HS-27A (cell line): ENCODE data around the gene GABRG3.

Source experiments
- DNase-seq: peaks from one replicate; pipeline ENCODE4 v3.0.0-alpha.2; 2012; ENCODE audit warnings: low read depth, missing footprints

GABRG3 gene

GRCh38 chr15:27248251-27248650 is 277.3 kb downstream of the GABRG3 start:
- no peak for DNase-seq

- DNase-seq, result no peak
Observed at GRCh38 chr15:27249046-27249759, 278.2 kb downstream of the GABRG3 start.

- no peak for DNase-seq
Observed at GRCh38 chr15:27249760-27250109, 278.8 kb downstream of the GABRG3 start.

GRCh38 chr15:27250223-27250622 is 279.2 kb downstream of the GABRG3 start:
- no peak for DNase-seq

GRCh38 chr15:27254055-27254454 is 283.1 kb downstream of the GABRG3 start:
- no peak for DNase-seq

GRCh38 chr15:27254801-27255200 is 283.8 kb downstream of the GABRG3 start:
- DNase-seq, result no peak

- no peak for DNase-seq
Observed at GRCh38 chr15:27256446-27256845, 285.5 kb downstream of the GABRG3 start.

- DNase-seq, result no peak
Observed at GRCh38 chr15:27258287-27258686, 287.3 kb downstream of the GABRG3 start.

- no peak for DNase-seq
Observed at GRCh38 chr15:27260523-27260922, 289.5 kb downstream of the GABRG3 start.

- DNase-seq, result no peak
Observed at GRCh38 chr15:27268923-27269322, 297.9 kb downstream of the GABRG3 start.

GRCh38 chr15:27271258-27271657 is 300.3 kb downstream of the GABRG3 start:
- DNase-seq, result no peak

GRCh38 chr15:27272427-27272826 is 301.4 kb downstream of the GABRG3 start:
- DNase-seq, result no peak

- no peak for DNase-seq
Observed at GRCh38 chr15:27273506-27273905, 302.5 kb downstream of the GABRG3 start.

- no peak for DNase-seq
Observed at GRCh38 chr15:27278761-27279160, 307.8 kb downstream of the GABRG3 start.

GRCh38 chr15:27292641-27293040 is 321.7 kb downstream of the GABRG3 start:
- no peak for DNase-seq

GRCh38 chr15:27293607-27294006 is 322.6 kb downstream of the GABRG3 start:
- DNase-seq, result no peak

GRCh38 chr15:27317736-27318135 is 346.8 kb downstream of the GABRG3 start:
- no peak for DNase-seq

- no peak for DNase-seq
Observed at GRCh38 chr15:27323801-27324200, 352.8 kb downstream of the GABRG3 start.

GRCh38 chr15:27324886-27325615 is 354.1 kb downstream of the GABRG3 start:
- DNase-seq, result no peak

- no peak for DNase-seq
Observed at GRCh38 chr15:27327467-27328025, 356.6 kb downstream of the GABRG3 start.

GRCh38 chr15:27328186-27328585 is 357.2 kb downstream of the GABRG3 start:
- no peak for DNase-seq

GRCh38 chr15:27328608-27329007 is 357.6 kb downstream of the GABRG3 start:
- DNase-seq, result no peak

- no peak for DNase-seq
Observed at GRCh38 chr15:27330326-27330725, 359.3 kb downstream of the GABRG3 start.
